ENCODE results near the gene TASOR.
"Not testable (repeated sequence)": the region's sequence is repeated elsewhere in the genome, so short reads cannot be mapped to it uniquely, and the experiment has no call there.

The TASOR gene, protein sequence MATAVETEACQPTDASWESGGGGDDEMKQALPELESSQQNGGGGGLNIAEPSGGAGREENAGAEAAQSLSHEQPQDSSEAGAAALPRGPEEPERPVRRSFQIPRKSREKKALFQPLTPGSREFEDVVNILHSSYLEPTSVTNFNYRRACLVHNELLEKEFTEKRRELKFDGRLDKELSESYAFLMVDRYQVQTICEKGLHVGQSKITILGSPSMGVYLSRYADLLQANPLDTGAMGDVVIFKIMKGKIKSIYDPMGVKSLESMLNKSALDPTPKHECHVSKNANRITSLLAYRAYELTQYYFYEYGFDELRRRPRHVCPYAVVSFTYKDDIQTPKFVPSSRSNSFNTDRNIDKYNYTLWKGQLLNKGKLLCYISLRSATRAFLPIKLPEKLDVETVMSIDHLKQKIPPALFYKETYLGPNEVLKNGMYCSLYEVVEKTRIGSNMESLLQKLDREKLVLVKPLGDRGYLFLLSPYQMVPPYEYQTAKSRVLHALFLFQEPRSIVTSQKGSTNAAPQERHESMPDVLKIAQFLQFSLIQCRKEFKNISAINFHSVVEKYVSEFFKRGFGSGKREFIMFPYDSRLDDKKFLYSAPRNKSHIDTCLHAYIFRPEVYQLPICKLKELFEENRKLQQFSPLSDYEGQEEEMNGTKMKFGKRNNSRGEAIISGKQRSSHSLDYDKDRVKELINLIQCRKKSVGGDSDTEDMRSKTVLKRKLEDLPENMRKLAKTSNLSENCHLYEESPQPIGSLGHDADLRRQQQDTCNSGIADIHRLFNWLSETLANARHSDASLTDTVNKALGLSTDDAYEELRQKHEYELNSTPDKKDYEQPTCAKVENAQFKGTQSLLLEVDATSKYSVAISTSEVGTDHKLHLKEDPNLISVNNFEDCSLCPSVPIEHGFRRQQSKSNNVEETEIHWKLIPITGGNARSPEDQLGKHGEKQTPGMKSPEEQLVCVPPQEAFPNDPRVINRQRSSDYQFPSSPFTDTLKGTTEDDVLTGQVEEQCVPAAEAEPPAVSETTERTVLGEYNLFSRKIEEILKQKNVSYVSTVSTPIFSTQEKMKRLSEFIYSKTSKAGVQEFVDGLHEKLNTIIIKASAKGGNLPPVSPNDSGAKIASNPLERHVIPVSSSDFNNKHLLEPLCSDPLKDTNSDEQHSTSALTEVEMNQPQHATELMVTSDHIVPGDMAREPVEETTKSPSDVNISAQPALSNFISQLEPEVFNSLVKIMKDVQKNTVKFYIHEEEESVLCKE (N-terminal part only)

DNA sequence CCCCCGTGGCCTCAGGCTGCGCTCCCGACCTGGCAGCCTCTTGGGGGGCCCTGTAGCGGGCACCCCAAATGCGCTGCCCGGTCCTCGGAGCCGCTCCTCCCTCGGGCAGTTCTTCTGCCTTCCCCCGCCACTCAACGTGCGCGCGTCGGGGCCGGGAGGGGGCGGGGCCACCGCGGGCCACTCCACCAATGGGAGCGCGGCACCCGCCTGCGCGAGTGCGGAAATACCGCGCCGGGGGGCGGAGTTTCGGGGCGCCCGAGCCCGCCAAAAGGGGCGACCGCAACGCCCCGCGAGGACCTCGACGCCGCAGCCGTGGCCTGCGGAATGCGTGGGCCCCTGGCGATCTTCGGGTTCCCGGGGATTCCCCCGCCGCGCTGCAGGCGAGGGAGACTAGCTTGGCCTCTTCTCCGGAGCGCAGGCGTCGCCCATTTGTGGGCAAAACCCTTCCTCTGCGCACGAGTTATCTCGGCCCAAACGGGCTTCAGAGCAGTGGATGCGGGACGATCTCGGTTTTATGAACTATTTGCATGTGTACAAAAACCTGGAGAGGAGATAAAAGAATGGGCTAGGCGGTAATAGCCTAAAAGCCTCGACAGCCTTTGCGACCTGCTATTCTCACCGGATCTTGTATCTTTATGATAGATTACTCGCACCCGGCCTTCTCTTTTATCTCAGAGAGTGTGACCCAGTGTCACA, at the start of gene TASOR:
Gene TASOR, minus strand, starts transcription at position 144 of the 696 bp plus-strand sequence. CDS start 259 bp downstream, outside the sequence.
- DNase-seq = peak; percentile 82

DNA sequence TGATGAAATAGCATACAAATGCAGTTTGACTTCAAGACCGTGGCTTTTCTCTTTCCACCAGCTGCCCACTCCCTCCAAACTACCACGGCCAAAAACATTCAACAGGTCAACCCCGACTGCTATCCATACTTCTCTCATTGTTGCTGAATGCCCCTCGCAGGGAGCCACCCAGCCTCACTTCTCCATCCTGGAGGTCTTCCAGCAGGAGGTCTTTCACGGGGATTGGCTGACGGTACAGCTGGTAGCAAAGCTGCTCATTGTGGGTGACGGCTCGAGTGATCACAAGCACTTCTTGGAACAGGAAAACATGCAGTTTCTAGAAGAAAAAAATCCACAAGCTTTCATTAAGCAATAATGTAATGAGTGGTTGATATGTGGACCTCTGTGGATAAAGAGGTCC, 49.0 kb upstream of the TASOR start:
- no peak for DNase-seq

DNA sequence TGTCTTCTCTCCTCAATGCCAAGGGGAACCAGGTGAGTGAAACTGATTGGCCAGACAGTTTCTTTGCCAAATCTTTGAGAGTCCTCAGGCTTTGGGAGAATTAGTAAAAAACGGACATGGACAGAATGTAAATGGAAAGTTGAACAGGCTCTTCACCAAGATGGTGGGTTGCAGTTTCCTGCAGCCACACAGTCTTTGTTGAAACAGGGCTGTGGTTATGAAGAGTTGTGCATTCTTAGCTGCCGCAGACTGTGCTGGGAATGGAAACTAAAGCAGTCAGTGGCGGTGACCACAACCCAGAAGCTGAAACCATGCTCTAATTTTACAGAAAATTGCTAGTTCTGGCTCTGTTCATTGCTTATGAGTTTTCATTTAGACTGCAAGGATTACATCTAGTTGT, 42.1 kb upstream of the TASOR start:
- peak; percentile 48 for DNase-seq

DNA sequence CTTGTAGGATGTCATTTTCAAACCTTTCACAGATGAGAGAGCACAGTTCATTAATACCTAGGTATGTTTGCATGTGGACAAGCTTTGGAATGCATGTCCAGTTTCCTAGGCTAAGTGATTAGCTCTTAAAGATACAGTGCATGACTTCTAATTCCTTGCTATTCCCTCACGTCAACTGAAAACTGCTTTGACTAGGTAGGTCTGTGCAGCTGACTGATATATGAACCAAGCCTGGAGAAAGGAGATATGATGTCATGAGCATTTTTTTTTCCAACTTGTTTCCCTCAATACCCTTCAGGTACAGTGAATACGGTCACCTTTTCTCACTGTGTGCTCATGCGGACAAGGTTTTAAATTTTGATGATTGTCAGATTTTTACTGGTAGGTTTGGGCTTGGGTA, 41.6 kb upstream of the TASOR start:
- no peak for DNase-seq

DNA sequence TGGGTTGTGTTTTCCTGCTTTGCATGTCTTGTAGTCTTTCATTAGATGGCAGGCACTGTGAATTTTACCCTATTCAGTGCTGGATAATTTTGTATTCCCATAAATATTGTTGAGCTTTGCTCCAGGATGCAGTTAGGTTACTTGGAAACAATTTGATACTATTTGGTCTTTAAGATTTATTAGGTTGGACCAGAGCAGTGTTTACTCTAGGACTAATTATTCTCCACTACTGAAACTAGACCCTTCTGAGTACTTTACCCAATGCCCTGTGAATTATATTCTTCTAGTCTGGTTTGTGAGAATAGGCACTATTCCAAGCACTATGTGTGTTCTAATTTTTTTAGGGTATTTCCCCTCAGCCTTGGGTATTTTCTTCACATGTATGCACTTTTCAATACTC, 37.8 kb upstream of the TASOR start:
- DNase-seq = no peak

DNA sequence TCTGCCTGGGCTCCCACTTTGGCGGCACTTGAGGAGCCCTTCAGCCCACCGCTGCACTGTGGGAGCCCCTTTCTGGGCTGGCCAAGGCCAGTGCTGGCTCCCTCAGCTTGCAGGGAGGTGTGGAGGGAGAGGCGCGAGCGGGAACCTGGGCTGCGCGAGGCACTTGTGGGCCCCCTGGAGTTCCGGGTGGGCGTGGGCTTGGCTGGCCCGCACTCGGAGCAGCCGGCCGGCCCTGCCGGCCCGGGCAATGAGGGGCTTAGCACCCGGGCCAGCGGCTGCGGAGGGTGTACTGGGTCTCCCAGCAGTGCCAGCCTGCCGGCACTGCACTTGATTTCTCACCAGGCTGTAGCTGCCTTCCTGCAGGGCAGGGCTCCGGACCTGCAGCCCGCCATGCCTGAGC, 35.7 kb upstream of the TASOR start:
- not testable (repeated sequence) for DNase-seq

DNA sequence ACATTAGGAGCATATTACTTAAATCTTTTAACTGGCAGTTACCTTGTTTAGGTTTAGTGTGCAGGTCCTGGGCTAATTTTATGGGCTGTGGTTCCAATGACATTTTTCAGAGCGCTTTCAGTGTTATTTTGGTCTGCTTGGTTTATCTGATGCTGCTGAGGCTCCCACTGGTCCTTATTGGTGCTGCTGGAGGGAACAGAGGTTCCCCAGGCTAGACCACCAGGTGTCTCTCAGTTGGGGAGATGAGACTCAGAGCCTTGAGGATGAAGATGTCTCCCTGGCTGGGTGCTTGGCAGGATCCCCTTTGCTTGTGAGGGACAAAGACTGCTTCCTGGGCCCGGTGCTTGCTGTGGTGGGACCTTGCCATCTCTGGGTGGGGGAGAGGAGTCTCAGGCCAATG, 28.3 kb upstream of the TASOR start:
- DNase-seq = no peak

DNA sequence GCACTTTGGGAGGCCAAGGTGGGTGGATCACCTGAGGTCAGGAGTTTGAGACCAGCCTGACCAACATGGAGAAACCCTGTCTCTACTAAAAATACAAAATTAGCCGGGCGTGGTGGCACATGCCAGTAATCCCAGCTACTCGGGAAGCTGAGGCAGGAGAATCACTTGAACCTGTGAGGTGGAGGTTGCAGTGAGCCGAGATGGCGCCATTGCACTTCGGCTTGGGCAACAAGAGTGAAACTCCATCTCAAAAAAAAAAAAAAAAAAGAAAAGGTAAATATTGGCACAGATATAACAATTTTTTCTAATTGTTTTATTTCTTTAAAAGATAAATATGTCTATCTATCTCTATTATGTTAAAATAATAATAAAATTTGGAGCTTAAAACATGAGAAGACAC, 24.3 kb upstream of the TASOR start:
- peak; percentile 24 for DNase-seq

DNA sequence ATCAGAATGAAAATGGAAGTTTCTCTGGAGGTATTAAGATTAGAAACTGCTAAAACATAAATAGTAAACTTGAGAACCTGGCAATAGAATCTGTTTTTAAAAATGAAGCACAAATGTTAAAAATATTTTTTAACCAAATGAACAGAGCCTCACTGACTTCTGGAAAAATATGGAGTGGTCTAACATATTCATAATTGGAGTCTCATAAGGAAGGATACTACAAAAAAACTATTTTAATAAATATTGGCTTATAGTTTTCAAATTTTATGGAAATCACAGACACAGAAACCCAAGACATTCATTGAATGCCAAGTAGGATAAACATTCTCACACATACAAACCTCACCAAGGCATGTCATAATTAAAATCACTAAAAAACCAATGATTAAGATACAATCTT, 23.6 kb upstream of the TASOR start:
- DNase-seq = no peak

DNA sequence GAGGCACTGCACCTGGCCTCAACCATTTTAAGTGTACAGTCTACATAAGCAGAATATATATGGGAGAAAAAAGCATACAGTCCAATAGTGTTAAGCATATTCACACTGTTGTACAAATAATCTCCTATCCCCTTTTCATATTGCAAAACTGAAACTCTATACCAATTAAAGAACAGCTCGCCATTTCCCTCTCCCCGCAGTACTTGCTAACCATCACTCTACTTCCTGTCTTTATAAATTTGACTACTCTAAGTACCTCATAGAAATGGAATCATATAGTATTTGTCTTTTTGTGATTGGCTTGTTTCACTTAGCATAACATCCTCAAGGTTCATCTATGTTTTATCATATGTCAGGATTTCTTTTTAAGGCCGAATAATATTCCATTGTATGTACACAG, 21.6 kb upstream of the TASOR start:
- DNase-seq = no peak

DNA sequence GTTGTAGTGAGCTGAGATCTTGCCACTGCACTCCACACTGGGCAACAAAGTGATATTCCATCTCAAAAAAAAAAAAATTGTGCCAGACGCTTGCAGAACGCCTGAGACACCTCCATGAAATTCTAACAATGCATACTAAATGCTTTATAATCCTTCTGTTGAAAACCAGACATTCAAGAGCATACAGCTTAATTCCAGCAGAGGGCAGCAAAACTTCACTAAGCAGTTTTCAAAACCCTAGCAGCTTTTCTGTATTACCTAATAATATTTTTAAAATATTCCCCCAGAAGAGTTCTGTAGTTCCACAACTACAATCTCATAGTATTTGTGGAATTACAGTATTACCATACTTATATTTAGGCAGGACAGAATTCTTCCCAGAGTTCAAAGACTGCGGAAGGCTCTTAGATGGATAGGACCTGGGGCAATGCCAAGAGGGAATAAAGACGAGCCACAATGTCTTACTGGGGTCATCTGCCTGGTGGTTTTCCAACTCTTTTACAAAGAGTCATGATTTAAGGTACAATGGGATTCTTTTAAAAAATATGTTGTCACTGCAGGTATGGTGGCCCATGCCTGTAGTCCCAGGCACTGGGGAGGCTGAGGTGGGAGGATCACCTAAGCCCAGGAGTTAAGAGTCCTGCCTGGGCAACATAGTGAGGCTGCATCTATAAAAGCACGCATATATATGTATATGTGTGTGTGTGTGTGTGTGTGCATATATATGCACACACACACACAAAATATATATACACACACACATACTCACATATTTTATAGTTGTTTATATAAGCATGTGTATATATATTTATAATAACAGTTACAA, 19.6 kb upstream of the TASOR start:
- DNase-seq = peak; percentile 34

DNA sequence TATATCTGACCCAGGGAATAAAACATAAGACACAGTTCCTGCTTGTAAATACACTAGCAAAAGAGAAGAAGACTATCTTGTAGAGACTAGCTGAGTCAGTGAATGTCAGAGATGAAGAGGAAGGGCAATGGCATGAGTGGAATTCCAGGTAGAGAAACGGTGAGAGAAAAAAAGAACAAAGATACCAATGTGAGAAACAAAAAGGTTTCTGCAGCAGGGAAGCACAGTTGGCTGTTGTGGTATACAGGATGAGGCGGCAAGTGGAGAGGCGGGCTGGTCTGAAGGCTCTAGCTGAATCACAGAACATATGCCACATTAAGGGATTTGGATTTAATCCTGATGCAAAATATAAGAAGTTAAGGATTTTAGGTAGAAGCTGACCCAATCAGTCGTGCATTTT, 17.1 kb upstream of the TASOR start:
- DNase-seq = no peak

DNA sequence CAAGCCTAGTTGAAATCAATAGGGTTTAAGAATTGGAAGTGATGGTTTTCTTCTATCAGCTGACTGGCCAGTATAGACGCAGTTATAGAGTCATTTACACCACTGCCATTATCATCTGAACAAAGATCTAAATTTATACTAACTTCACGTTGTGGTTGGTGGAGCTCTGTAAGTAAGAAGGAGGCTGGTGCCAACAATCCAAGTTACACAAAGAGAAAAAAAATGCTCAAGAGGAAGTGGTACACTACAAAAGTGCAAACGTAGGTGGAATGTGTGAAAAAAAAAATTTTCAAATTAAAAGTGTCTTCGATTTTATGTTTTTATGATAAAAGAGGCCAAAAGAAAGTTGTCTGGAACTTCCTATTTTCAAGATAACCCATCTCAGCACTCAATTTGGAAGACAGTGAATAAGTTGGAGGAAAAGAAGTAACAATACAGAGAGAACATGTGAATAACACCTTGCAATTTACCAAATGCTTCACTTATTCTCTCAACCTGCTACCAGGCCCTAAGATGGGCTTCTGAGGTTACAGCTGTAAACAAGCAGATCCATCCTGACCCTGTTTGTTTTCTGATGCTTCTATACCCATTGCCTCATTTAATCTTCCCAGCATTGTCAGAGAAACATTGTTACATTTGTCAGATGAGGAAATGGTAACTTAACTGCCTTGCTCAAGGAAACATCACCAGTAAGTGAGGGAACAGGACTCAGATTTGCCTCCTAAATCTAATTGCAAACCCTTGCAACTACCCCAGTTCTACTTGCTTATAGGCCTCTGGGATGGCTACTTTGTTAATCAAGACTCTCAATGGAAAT, 12.0 kb upstream of the TASOR start:
- no peak for DNase-seq

DNA sequence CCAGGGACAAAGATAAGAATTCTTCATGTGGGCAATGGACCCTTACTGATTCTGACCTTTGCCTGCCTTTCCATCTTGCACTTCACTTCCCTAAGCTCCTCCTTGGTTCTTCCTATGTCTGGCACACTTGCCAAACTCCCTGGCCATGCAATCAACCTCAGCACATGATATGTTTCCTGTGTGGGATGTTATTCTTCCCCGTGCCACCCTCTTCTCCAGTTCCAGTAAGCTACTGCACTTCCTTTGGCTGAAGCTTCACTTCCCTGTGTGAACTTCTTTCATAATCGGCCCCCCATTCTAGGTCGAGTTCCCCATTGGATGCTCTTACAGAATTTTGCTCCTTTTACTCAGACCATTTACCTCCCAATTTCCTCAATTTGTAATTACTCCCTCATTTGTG, 10.7 kb upstream of the TASOR start:
- DNase-seq = no peak

DNA sequence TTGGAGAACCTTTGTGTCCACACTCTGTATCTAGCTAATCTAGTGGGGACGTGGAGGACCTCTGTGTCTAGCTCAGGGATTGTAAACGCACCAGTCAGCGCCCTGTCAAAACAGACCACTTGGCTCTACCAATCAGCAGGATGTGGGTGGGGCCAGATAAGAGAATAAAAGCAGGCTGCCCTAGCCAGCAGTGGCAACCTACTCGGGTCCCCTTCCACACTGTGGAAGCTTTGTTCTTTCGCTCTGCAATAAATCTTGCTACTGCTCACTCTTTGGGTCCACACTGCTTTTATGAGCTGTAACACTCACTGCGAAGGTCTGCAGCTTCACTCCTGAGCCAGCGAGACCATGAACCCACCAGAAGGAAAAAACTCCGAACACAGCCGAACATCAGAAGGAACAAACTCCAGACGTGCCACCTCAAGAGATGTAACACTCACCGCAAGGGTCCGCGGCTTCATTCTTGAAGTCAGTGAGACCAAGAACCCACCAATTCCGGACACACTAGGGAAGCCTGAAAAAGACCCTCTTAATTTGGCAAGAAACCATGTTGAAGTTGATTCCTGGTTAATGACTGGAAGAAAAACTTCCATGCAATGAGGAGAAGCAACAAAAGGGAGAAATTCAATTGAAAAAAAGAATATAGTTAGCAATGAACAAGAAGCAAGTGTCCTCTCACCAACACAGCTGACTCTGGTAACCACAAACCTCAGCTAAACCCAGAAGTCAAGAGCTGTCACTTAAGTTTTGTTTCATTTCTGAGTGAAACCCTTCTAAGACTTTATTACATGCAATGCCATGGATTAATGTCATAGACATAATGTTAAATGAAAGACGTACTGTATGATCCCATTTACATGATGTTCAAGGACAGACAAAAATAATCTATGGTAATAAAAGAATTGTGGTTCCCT, 9.7 kb upstream of the TASOR start:
- DNase-seq = not testable (repeated sequence)

DNA sequence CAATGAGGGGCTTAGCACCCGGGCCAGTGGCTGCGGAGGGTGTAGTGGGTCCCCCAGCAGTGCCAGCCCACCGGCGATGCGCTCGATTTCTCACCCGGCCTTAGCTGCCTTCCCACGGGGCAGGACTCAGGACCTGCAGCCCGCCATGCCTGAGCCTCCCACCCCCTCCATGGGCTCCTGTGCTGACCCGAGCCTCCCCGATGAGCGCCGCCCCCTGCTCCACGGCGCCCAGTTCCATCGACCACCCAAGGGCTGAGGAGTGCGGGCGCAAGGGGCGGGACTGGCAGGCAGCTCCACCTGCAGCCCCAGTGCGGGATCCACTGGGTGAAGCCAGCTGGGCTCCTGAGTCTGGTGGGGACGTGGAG, 8.9 kb upstream of the TASOR start:
- DNase-seq = not testable (repeated sequence)

DNA sequence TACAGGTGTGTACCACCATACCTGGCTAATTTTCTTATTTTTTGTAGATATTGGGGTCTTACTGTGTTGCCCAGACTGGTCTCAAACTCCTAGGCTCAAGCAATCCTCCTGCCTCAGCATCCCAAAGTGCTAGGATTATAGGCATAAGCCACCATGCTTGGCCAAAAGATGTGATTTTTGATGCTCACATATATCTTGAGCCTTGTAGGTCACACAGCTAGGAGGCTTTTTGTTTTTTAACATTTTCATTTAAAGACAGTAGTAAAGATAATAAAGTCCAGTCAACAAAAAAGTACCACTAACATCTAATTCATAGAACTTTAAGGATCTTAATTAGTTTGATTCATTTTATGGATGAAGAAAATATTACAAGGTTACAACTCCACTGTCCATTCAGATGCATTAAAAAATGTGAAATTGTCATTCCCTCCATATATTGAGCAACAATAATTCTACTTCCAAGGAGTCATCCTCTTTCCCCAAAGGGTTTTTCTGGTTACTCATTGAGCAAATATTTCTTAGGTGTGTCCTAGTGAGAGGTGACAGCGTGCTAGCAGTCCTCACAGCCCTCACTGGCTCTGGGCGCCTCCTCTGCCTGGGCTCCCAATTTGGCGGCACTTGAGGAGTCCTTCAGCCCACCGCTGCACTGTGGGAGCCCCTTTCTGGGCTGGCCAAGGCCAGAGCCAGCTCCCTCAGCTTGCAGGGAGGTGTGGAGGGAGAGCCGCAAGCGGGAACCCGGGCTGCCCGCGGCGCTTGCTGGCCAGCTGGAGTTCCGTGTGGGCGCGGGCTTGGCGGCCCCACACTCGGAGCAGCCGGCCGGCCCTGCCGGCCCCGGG, 8.3 kb upstream of the TASOR start:
- DNase-seq = no peak

DNA sequence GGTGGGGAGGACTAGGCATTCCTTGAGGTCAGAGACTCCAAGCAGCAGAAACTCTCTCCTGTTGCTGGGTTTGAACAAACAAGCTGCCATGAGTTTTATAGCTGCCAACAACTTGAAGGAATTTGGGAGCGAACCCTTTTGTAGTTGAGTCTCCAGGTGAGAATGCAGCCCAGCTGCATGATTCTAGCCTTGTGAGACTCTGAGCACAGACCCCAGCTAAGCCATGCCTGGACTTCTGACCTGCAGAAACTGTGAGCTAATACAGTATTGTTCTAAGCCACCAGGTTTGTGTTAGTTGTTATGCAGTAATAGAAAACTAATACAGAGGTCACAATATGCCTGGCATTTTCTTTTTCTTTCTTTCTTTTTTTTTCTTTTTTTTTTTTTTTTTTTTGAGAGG, 6.2 kb upstream of the TASOR start:
- no peak for DNase-seq

DNA sequence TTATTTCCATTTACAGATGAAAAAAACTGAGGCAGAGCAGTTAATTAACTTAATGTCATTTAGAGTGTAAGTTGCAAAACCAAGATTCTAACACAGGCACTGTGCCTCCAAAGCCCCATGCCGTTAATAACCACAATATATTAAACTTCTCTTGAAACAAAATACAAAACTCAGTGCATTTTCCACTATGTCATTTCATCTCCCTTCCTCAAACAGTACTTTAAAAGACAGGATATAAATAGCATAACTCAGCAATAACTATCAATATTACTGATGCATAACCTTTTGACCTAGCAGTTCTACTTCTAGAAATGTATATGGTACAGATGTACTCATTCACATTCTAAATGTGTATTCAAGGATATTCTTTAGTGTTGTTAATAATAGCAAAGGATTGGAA, 5.1 kb upstream of the TASOR start:
- no peak for DNase-seq
